Measurements from ENCODE around the gene PACSIN3.

PACSIN3 gene

DNA sequence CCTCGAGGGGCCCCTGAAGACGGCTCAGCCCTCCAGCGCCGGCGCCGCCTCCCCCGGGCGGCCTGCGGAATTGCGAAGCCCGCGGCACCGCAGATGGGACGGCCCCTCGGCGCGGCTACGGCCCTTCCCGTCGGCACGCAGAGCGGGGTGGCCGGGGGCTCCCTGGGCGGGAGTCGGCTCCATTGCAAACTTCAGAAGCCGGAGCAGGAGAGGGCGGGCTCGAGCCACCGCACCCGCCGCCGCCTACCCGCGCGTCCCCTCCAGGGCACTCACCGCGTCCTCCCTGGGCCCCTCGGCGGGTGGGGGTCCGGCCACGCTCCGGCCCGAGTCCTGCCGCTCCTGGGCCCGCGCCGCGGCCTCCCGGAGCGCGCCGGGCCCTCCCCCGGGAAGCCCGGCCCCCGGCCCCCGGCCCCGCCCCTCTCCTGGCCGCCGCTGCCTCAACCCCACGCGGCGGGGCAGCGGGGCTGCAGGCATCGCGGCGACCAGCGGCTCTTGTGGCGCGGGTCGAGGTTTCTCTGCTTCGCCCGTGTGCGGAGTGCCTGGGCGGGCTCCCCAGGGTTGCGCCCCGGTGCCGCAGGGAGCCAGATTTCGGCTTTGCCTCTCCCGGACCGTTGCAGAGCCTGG lies at the start of gene PACSIN3:
PACSIN3 (minus strand) TSS at position 359 of the 624 bp plus-strand sequence. CDS start 3,707 bp downstream, outside the sequence.
- Mint-ChIP-seq H3K4me3 (peak within 1 kb of the TSS; percentile 77), H3K27me3 (peaks cover 5% of the 10 kb centered on the region), H3K36me3 (no peaks in the 10 kb centered on the region), H3K27ac (peak within 1 kb of the TSS; percentile 41), H3K4me1 (peaks cover 5% of the 10 kb centered on the region), H3K9me3 (no peaks in the 10 kb centered on the region)

DNA sequence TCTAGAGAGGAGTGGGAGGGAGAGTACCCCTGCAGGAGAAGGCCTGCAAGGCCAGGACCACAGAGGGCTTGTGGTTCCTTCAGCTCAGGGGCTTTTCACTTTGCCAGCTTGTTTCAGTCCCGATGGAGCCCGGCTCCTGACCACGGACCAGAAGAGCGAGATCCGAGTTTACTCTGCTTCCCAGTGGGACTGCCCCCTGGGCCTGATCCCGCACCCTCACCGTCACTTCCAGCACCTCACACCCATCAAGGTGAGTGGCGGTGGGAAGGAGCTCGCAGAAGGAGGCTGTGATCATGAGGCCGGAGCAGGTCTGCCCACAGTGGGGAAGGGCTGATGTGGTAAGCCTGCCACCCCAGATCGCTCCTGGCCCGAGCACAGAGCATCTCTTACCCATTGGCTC lies 48.9 kb upstream of the PACSIN3 start:
- Mint-ChIP-seq H3K27me3 (no peaks in the 10 kb centered on the region), H3K9me3 (no peaks in the 10 kb centered on the region), H3K27ac (no peak overlapping the region)

GRCh38 chr11:47234669-47235100 lies 48.5 kb upstream of the PACSIN3 start:
- peak overlapping the region; percentile 73 for H3K27ac Mint-ChIP-seq
- no peaks in the 10 kb centered on the region for H3K27me3 Mint-ChIP-seq
- H3K36me3 Mint-ChIP-seq = peaks cover 7% of the 10 kb centered on the region
- peaks cover 33% of the 10 kb centered on the region for H3K4me1 Mint-ChIP-seq
- peak overlapping the region; percentile 51 for H3K4me3 Mint-ChIP-seq
- no peaks in the 10 kb centered on the region for H3K9me3 Mint-ChIP-seq

More for the DNA sequence above, 48.9 kb upstream of the PACSIN3 start:
- Mint-ChIP-seq H3K4me1 (peaks cover 33% of the 10 kb centered on the region), H3K36me3 (peaks cover 7% of the 10 kb centered on the region), H3K4me3 (peak overlapping the region; percentile 51)

- Mint-ChIP-seq H3K36me3 (peaks cover 10% of the 10 kb centered on the region), H3K4me1 (peaks cover 36% of the 10 kb centered on the region), H3K9me3 (no peaks in the 10 kb centered on the region), H3K4me3 (peak overlapping the region; percentile 51), H3K27me3 (no peaks in the 10 kb centered on the region), H3K27ac (peak overlapping the region; percentile 73)
Observed at GRCh38 chr11:47233989-47234668, 47.9 kb upstream of the PACSIN3 start.

GRCh38 chr11:47233051-47233450 lies 46.8 kb upstream of the PACSIN3 start:
- H3K9me3 Mint-ChIP-seq = no peaks in the 10 kb centered on the region
- H3K4me3 Mint-ChIP-seq = no peak overlapping the region
- no peaks in the 10 kb centered on the region for H3K27me3 Mint-ChIP-seq
- peaks cover 13% of the 10 kb centered on the region for H3K36me3 Mint-ChIP-seq
- peaks cover 39% of the 10 kb centered on the region for H3K4me1 Mint-ChIP-seq
- no peak overlapping the region for H3K27ac Mint-ChIP-seq

GRCh38 chr11:47229161-47229560 lies 42.9 kb upstream of the PACSIN3 start:
- H3K27me3 Mint-ChIP-seq = no peaks in the 10 kb centered on the region
- H3K27ac Mint-ChIP-seq = peak overlapping the region; percentile 47
- peaks cover 16% of the 10 kb centered on the region for H3K36me3 Mint-ChIP-seq

GRCh38 chr11:47225552-47226400 lies 39.5 kb upstream of the PACSIN3 start:
- no peaks in the 10 kb centered on the region for H3K9me3 Mint-ChIP-seq
- peaks cover 28% of the 10 kb centered on the region for H3K4me1 Mint-ChIP-seq
- H3K4me3 Mint-ChIP-seq = no peak overlapping the region
- H3K27me3 Mint-ChIP-seq = no peaks in the 10 kb centered on the region
- peaks cover 17% of the 10 kb centered on the region for H3K36me3 Mint-ChIP-seq
- peak overlapping the region; percentile 47 for H3K27ac Mint-ChIP-seq

More at GRCh38 chr11:47229161-47229560, 42.9 kb upstream of the PACSIN3 start:
- Mint-ChIP-seq H3K4me1 (peaks cover 24% of the 10 kb centered on the region), H3K9me3 (no peaks in the 10 kb centered on the region), H3K4me3 (no peak overlapping the region)

DNA sequence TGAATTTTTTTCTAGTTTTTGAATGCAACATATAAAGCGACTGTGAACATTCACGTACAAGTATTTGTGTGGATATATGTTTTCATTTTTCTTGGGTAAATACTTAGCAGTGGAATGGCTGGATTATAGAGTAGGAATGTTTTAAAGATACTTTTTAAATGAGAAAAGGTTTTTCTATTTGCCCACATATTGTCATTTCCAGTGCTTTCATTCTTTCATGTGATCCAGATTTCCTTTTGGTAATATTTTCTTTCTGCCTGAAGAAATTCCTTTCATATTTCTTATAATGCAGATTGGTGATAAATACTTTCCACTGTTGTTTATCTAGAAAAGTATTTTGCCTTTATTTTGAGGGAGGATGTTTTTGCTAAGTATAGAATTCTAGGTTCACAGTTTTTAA lies 36.5 kb upstream of the PACSIN3 start:
- peaks cover 16% of the 10 kb centered on the region for H3K36me3 Mint-ChIP-seq
- H3K9me3 Mint-ChIP-seq = no peaks in the 10 kb centered on the region
- H3K27ac Mint-ChIP-seq = peak overlapping the region; percentile 65
- H3K4me3 Mint-ChIP-seq = no peak overlapping the region
- no peaks in the 10 kb centered on the region for H3K27me3 Mint-ChIP-seq
- peaks cover 45% of the 10 kb centered on the region for H3K4me1 Mint-ChIP-seq

GRCh38 chr11:47220401-47220821 lies 34.2 kb upstream of the PACSIN3 start:
- Mint-ChIP-seq H3K27ac (peak overlapping the region; percentile 37), H3K9me3 (no peaks in the 10 kb centered on the region), H3K27me3 (no peaks in the 10 kb centered on the region), H3K4me3 (peak overlapping the region; percentile 0), H3K36me3 (peaks cover 19% of the 10 kb centered on the region), H3K4me1 (peaks cover 50% of the 10 kb centered on the region)

DNA sequence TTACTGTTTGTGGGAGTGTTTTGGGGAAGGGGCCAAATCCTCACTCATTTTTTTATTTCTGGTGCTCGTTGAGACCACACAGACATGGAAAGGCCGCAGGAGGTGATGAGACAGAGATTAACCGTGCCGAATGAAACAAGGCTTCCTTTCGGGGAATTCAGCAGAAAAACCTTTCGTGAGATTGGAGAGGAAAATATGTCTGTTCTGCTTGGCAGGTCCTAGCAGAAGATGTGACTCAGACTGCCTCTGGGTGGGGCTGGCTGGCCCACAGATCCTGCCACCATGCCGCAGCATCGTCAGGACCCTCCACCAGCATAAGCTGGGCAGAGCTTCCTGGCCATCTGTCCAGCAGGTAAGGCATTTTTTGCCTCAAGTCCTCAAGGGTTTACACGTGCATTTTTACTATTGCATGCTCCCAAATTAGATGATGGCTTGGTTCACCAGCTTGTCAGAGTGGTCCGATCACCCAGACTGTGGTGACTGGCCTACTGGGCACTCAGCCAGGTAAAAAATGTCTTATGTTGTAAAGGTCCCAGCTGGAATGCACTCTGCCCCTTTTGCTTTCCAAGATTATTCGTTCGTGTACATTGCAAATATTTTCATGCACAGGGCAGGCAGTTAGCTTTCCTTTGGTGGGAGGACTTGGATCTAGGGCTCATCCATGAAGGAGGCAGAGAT lies 30.0 kb upstream of the PACSIN3 start:
- H3K27me3 Mint-ChIP-seq = no peaks in the 10 kb centered on the region
- peak overlapping the region; percentile 100 for H3K4me3 Mint-ChIP-seq
- peak overlapping the region; percentile 100 for H3K27ac Mint-ChIP-seq
- H3K9me3 Mint-ChIP-seq = no peaks in the 10 kb centered on the region
- peaks cover 14% of the 10 kb centered on the region for H3K36me3 Mint-ChIP-seq
- peaks cover 44% of the 10 kb centered on the region for H3K4me1 Mint-ChIP-seq

GRCh38 chr11:47215366-47215910 lies 29.2 kb upstream of the PACSIN3 start:
- Mint-ChIP-seq H3K4me1 (peaks cover 42% of the 10 kb centered on the region), H3K36me3 (peaks cover 14% of the 10 kb centered on the region), H3K27ac (peak overlapping the region; percentile 100), H3K27me3 (no peaks in the 10 kb centered on the region), H3K4me3 (peak overlapping the region; percentile 100), H3K9me3 (no peaks in the 10 kb centered on the region)

GRCh38 chr11:47213950-47214565 lies 27.8 kb upstream of the PACSIN3 start:
- peaks cover 31% of the 10 kb centered on the region for H3K4me1 Mint-ChIP-seq
- H3K27ac Mint-ChIP-seq = peak overlapping the region; percentile 100
- no peaks in the 10 kb centered on the region for H3K9me3 Mint-ChIP-seq
- peaks cover 14% of the 10 kb centered on the region for H3K36me3 Mint-ChIP-seq
- H3K27me3 Mint-ChIP-seq = no peaks in the 10 kb centered on the region
- H3K4me3 Mint-ChIP-seq = peak overlapping the region; percentile 100

- Mint-ChIP-seq H3K9me3 (no peaks in the 10 kb centered on the region), H3K36me3 (peaks cover 8% of the 10 kb centered on the region), H3K4me3 (no peak overlapping the region), H3K4me1 (peaks cover 24% of the 10 kb centered on the region), H3K27ac (peak overlapping the region; percentile 17), H3K27me3 (no peaks in the 10 kb centered on the region)
Observed at GRCh38 chr11:47212938-47213337, 26.7 kb upstream of the PACSIN3 start.

GRCh38 chr11:47208628-47209027 lies 22.4 kb upstream of the PACSIN3 start:
- Mint-ChIP-seq H3K4me1 (peaks cover 2% of the 10 kb centered on the region), H3K9me3 (no peaks in the 10 kb centered on the region), H3K27me3 (no peaks in the 10 kb centered on the region), H3K27ac (no peak overlapping the region), H3K4me3 (no peak overlapping the region), H3K36me3 (no peaks in the 10 kb centered on the region)

Measured in activated naive CD4-positive, alpha-beta T cell treated with anti-CD3 and anti-CD28 coated beads, Interleukin-2, amount 50 U/mL, for 24 hours (primary cell).